IMR-90 (cell line): Measurements from ENCODE around the gene RAB33B. TPM values are rescaled to one million over a fixed set of nuclear protein-coding genes. Genes with fewer than 3 reads are reported as not detected.

Experiments
- ATAC-seq: fragments of 200-7000 bp; cut with Tn5 transposase; 2 replicates; pipeline ENCODE4 v1.9.1; 2020; ENCODE audit warnings: low read depth, mild to moderate bottlenecking, moderate library complexity
- BruUV-seq: library from RNA; stranded (reverse); fragments of 400-500 nt; replicated peaks from 2 replicates; lab custom pipeline; 2021; lab: Mats Ljungman, UMichigan
- CTCF ChIA-PET: fragments of 300-600 bp; formaldehyde crosslinking; extraction: SDS; loops from one replicate; lab custom pipeline; 2021; ENCODE audit warnings: antibody characterized with exemption; lab: Yijun Ruan, JAX
- POLR2A ChIA-PET: fragments of 300-600 bp; sonication (Branson Sonifier 250); formaldehyde crosslinking; loops from one replicate; lab custom pipeline; 2022; ENCODE audit warnings: antibody characterized with exemption; ENCODE audit not compliant: unreplicated experiment; lab: Charles Lee
- DNase-seq: peaks from one replicate; pipeline ENCODE4 v3.0.0; 2013
- H2AFZ ChIP-seq: replicated peaks from 2 replicates; pipeline ENCODE3; 2013; ENCODE audit warnings: low read length, mild to moderate bottlenecking; ENCODE audit not compliant: poor library complexity
- H2AK5ac ChIP-seq: 2 replicates; pipeline ENCODE4 v1.6.1; 2013; ENCODE audit warnings: low read depth, low read length, inconsistent platforms
- H2AK9ac ChIP-seq: replicated peaks from 2 replicates; pipeline ENCODE3; 2013; ENCODE audit warnings: mild to moderate bottlenecking, low read depth, low read length, moderate library complexity; ENCODE audit not compliant: poor library complexity
- H2BK120ac ChIP-seq: 2 replicates; pipeline ENCODE4 v1.6.1; 2013; ENCODE audit warnings: low read depth, low read length, inconsistent platforms
- H2BK15ac ChIP-seq: 3 replicates; pipeline ENCODE4 v1.6.1; 2013; ENCODE audit warnings: low read depth, low read length, inconsistent platforms
- H2BK20ac ChIP-seq: 2 replicates; pipeline ENCODE4 v1.6.1; 2013; ENCODE audit warnings: low read depth, mild to moderate bottlenecking, inconsistent platforms, low read length, moderate library complexity
- H2BK5ac ChIP-seq: 2 replicates; pipeline ENCODE4 v1.6.1; 2013; ENCODE audit warnings: mild to moderate bottlenecking, low read depth, low read length, inconsistent platforms; ENCODE audit not compliant: poor library complexity, severe bottlenecking
- H3K14ac ChIP-seq: replicated peaks from 2 replicates; pipeline ENCODE4 v1.6.1; 2013; ENCODE audit warnings: low read depth, low read length, inconsistent platforms
- H3K18ac ChIP-seq: 2 replicates; pipeline ENCODE4 v1.6.1; 2013; ENCODE audit warnings: low read depth, low read length, control low read depth
- H3K23ac ChIP-seq: 2 replicates; pipeline ENCODE4 v1.6.1; 2013; ENCODE audit warnings: low read depth, low read length, inconsistent platforms
- H3K27ac ChIP-seq: 2 replicates; pipeline ENCODE4 v1.5.1; 2013; ENCODE audit warnings: mild to moderate bottlenecking, control low read depth, low read length; ENCODE audit not compliant: insufficient read depth
- H3K27me3 ChIP-seq: 2 replicates; pipeline ENCODE4 v1.6.1; 2013; ENCODE audit warnings: low read length; ENCODE audit not compliant: control insufficient read depth, insufficient read depth
- H3K36me3 ChIP-seq: 2 replicates; pipeline ENCODE4 v1.6.1; 2013; ENCODE audit warnings: low read length, mixed read lengths; ENCODE audit not compliant: control insufficient read depth, insufficient read depth
- H3K4ac ChIP-seq: 2 replicates; pipeline ENCODE4 v1.6.1; 2013; ENCODE audit warnings: low read depth, low read length, inconsistent platforms
- H3K4me1 ChIP-seq: 2 replicates; pipeline ENCODE4 v1.6.1; 2013; ENCODE audit warnings: low read length, mixed read lengths; ENCODE audit not compliant: control insufficient read depth, insufficient read depth
- H3K4me2 ChIP-seq: 2 replicates; pipeline ENCODE4 v1.6.1; 2013; ENCODE audit warnings: low read depth, mild to moderate bottlenecking, control low read depth, low read length, moderate library complexity
- H3K4me3 ChIP-seq: 2 replicates; pipeline ENCODE4 v1.5.1; 2013; ENCODE audit warnings: low read depth, mild to moderate bottlenecking, control low read depth, low read length, moderate library complexity; ENCODE audit not compliant: insufficient read depth
- H3K56ac ChIP-seq: 2 replicates; pipeline ENCODE4 v1.6.1; 2013; ENCODE audit warnings: low read length, inconsistent platforms; ENCODE audit not compliant: insufficient read depth; ENCODE audit errors: extremely low read depth
- H3K79me1 ChIP-seq, 2 experiments: 2 replicates each; pipeline ENCODE4 v1.6.1; 2013; ENCODE audit warnings: low read length in 2 of 2, inconsistent platforms in 1 of 2, low read depth in 1 of 2
- H3K9ac ChIP-seq: 2 replicates; pipeline ENCODE4 v1.6.1; 2013; ENCODE audit warnings: low read depth, low read length, control low read depth
- H3K9me1 ChIP-seq: 2 replicates; pipeline ENCODE4 v1.6.1; 2013; ENCODE audit warnings: low read length, inconsistent platforms; ENCODE audit not compliant: insufficient read depth
- H3K9me3 ChIP-seq: 2 replicates; pipeline ENCODE4 v1.6.1; 2013; ENCODE audit warnings: low read length; ENCODE audit not compliant: control insufficient read depth, insufficient read depth
- H4K20me1 ChIP-seq: 2 replicates; pipeline ENCODE4 v1.6.1; 2013; ENCODE audit warnings: low read length, inconsistent platforms; ENCODE audit not compliant: insufficient read depth
- H4K5ac ChIP-seq: 2 replicates; pipeline ENCODE4 v1.6.1; 2013; ENCODE audit warnings: mild to moderate bottlenecking, low read depth, low read length, control low read depth
- H4K8ac ChIP-seq, 2 experiments: 2 replicates each; pipeline ENCODE4 v1.6.1; 2013; ENCODE audit warnings: low read depth in 2 of 2, low read length in 2 of 2, control low read depth in 1 of 2, inconsistent platforms in 1 of 2
- H4K91ac ChIP-seq: 2 replicates; pipeline ENCODE4 v1.6.1; 2013; ENCODE audit warnings: low read depth, low read length, inconsistent platforms; ENCODE audit not compliant: insufficient read depth
- BHLHE40 ChIP-seq: fragments of 150-350 bp; IDR thresholded peaks from 2 replicates; pipeline ENCODE4 v1.6.1; 2016; ENCODE audit warnings: mild to moderate bottlenecking, low read depth, low read length
- CHD1 ChIP-seq: IDR thresholded peaks from 2 replicates; pipeline ENCODE4 v1.6.1; 2012; ENCODE audit warnings: low read depth, low read length, improper control_type of control experiment
- MAFK ChIP-seq: IDR thresholded peaks from 2 replicates; pipeline ENCODE4 v1.6.1; 2012; ENCODE audit warnings: low read depth, low read length, improper control_type of control experiment
- MXI1 ChIP-seq: IDR thresholded peaks from 2 replicates; pipeline ENCODE4 v1.6.1; 2012; ENCODE audit warnings: low read depth, mild to moderate bottlenecking, low read length, moderate library complexity, borderline replicate concordance
- NFE2L2 ChIP-seq: fragments of 150-350 bp; IDR thresholded peaks from 2 replicates; pipeline ENCODE4 v1.6.1; 2016; ENCODE audit warnings: low read depth, mild to moderate bottlenecking, low read length
- POLR2A ChIP-seq: IDR thresholded peaks from 2 replicates; pipeline ENCODE4 v1.6.1; 2012; ENCODE audit warnings: mild to moderate bottlenecking, low read depth, low read length
- RCOR1 ChIP-seq: IDR thresholded peaks from 2 replicates; pipeline ENCODE4 v1.6.1; 2012; ENCODE audit warnings: mild to moderate bottlenecking, low read length, improper control_type of control experiment; ENCODE audit not compliant: insufficient replicate concordance
- SMC3 ChIP-seq: fragments of 150-350 bp; IDR thresholded peaks from 2 replicates; pipeline ENCODE4 v1.6.1; 2016; ENCODE audit warnings: low read depth, mild to moderate bottlenecking, antibody characterized with exemption, low read length, moderate library complexity
- WGBS, 2 experiments: methylation state at CpG; one replicate each; pipeline versions ENCODE4 v1.1.5 to v1.1.7; 2013; ENCODE audit warnings: missing lambda C conversion rate in 2 of 2; ENCODE audit not compliant: insufficient read length in 1 of 2; ENCODE audit errors: extremely low coverage in 2 of 2; 5-methylcytosine and 5-hydroxymethylcytosine counted together
- dilution Hi-C: fragments of 300-500 bp; cut with HindIII; formaldehyde crosslinking; loops from one replicate; pipeline ENCODE4 v1.14.3; 2018; ENCODE audit warnings: low sequenced_read_pairs; ENCODE audit not compliant: unreplicated experiment
- in situ Hi-C: fragments of 300-500 bp; cut with MboI; formaldehyde crosslinking; loops from 3 replicates; pipeline ENCODE4 v1.14.3; 2019; ENCODE audit warnings: low sequenced_read_pairs, inconsistent platforms, mixed read lengths
- intact Hi-C: fragments of 100-400 bp; cut with micrococcal nuclease; formaldehyde crosslinking; loops from 2 replicates; pipeline ENCODE4 v1.10.0; 2022
- polyA plus RNA-seq, 3 experiments: library from polyadenylated mRNA; depleted of rRNA; stranded (reverse); fragments of >200 nt; gene quantifications; 2 replicates each; pipeline ENCODE4 v1.2.3, GENCODE V29; 2012; ENCODE audit warnings: low replicate concordance in 1 of 3
- total RNA-seq: library from RNA; depleted of rRNA; stranded (reverse); fragments of >200 nt; gene quantifications from 2 replicates; pipeline ENCODE4 v1.2.3, GENCODE V29; 2012
- TF ChIP-seq, protein P1 (sequence below): conservative IDR thresholded peaks from 2 replicates; pipeline ENCODE4 v1.5.1; 2012; ENCODE audit warnings: mild to moderate bottlenecking, low read depth, low read length, improper control_type of control experiment
- TF ChIP-seq, protein P2 (sequence below): fragments of 150-350 bp; IDR thresholded peaks from 2 replicates; pipeline ENCODE4 v1.6.1; 2017; ENCODE audit warnings: mild to moderate bottlenecking, antibody characterized with exemption, low read length, low read depth
- TF ChIP-seq, protein P3 (sequence below): fragments of 150-350 bp; IDR thresholded peaks from 2 replicates; pipeline ENCODE4 v1.6.1; 2016; ENCODE audit warnings: low read depth, mild to moderate bottlenecking, low read length, moderate library complexity, borderline replicate concordance

RAB33B gene
- total and polyA plus RNA-seq, 2 of the 4 experiments (the other 2 are of a cell fraction): 3.7 to 7.3 TPM

DNA sequence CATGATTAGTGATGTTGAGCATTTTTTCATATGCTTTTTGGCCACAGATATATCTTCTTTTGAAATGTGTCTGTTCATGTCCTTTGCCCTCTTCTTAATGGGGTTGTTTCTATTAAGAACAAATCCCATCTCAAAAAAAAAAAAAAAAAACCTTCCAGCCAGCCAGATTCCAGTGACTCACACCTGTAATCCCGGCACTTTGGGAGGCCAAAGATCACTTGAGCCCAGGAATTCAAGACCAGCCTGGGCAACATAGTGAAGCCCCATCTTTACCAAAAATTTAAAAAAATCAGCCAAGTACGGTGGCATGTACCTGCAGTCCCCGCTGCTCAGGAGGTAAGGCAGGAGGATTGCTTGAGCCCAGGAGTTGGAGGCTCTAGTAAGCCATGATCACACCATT, 5.1 kb downstream of the RAB33B start:
- Histone ChIP-seq H3K79me1 (peaks cover 35 to 71% of the 10 kb centered on the region in 2 experiments), H3K4me2 (no peak overlapping the region), H3K27ac (no peak overlapping the region), H3K36me3 (no peaks in the 10 kb centered on the region), H3K27me3 (no peaks in the 10 kb centered on the region), H3K18ac (no peak overlapping the region), H4K20me1 (peaks cover 10% of the 10 kb centered on the region; the same call in 1 of the 2 replicates), H3K56ac (no peak overlapping the region), H2AK9ac (no peak overlapping the region), H3K14ac (no peak overlapping the region), H3K4me1 (peaks cover 3% of the 10 kb centered on the region), H2BK15ac (no peak overlapping the region), H3K4me3 (no peak overlapping the region), H4K5ac (no peak overlapping the region), H4K91ac (no peak overlapping the region), H2AFZ (no peak overlapping the region), H3K9me3 (no peaks in the 10 kb centered on the region), H2BK120ac (no peak overlapping the region), H3K23ac (no peak overlapping the region), H2BK20ac (no peak overlapping the region), H3K4ac (no peak overlapping the region), H3K9me1 (peaks cover 8% of the 10 kb centered on the region; the same call in 1 of the 2 replicates), H2AK5ac (no peak overlapping the region), H4K8ac (no peak overlapping the region), H2BK5ac (no peak overlapping the region), H3K9ac (no peak overlapping the region)
- no peak for ATAC-seq
- no TSS peak for BruUV-seq
- intact Hi-C loops: no loop called here
- dilution Hi-C loops: no loop called here
- ChIA-PET CTCF (no interaction called here), POLR2A (no interaction called here)
- DNase-seq: no peak
- no CpG with 5 or more reads among the region's 3 CpGs for WGBS, 2 experiments
- in situ Hi-C loops: no loop called here
- TF ChIP-seq POLR2A (no peak), NFE2L2 (no peak), SMC3 (no peak), BHLHE40 (no peak), RCOR1 (no peak), CHD1 (no peak), MAFK (no peak), MXI1 (no peak)
- TF ChIP-seq, protein P1, sequence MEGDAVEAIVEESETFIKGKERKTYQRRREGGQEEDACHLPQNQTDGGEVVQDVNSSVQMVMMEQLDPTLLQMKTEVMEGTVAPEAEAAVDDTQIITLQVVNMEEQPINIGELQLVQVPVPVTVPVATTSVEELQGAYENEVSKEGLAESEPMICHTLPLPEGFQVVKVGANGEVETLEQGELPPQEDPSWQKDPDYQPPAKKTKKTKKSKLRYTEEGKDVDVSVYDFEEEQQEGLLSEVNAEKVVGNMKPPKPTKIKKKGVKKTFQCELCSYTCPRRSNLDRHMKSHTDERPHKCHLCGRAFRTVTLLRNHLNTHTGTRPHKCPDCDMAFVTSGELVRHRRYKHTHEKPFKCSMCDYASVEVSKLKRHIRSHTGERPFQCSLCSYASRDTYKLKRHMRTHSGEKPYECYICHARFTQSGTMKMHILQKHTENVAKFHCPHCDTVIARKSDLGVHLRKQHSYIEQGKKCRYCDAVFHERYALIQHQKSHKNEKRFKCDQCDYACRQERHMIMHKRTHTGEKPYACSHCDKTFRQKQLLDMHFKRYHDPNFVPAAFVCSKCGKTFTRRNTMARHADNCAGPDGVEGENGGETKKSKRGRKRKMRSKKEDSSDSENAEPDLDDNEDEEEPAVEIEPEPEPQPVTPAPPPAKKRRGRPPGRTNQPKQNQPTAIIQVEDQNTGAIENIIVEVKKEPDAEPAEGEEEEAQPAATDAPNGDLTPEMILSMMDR: no peak
- TF ChIP-seq, protein P2, sequence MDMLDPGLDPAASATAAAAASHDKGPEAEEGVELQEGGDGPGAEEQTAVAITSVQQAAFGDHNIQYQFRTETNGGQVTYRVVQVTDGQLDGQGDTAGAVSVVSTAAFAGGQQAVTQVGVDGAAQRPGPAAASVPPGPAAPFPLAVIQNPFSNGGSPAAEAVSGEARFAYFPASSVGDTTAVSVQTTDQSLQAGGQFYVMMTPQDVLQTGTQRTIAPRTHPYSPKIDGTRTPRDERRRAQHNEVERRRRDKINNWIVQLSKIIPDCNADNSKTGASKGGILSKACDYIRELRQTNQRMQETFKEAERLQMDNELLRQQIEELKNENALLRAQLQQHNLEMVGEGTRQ: no peak
- TF ChIP-seq, protein P3, sequence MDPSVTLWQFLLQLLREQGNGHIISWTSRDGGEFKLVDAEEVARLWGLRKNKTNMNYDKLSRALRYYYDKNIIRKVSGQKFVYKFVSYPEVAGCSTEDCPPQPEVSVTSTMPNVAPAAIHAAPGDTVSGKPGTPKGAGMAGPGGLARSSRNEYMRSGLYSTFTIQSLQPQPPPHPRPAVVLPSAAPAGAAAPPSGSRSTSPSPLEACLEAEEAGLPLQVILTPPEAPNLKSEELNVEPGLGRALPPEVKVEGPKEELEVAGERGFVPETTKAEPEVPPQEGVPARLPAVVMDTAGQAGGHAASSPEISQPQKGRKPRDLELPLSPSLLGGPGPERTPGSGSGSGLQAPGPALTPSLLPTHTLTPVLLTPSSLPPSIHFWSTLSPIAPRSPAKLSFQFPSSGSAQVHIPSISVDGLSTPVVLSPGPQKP: no peak
